ENCODE measurements around the gene DNAJB6.

The DNAJB6 gene

GRCh38 chr7:157306846-157307838 lies 29.7 kb upstream of the DNAJB6 start:
- no peak for TF ChIP-seq CTCF (IDR thresholded peaks at IDR 0.05; ENCODE audit: low read depth, low read length, missing control alignments)
- no peak for DNase-seq (ENCODE audit: low read depth)
- no peak overlapping the region for H3K4me3 ChIP-seq (ENCODE audit: low read depth, low read length)

GRCh38 chr7:157309988-157310668 lies 26.7 kb upstream of the DNAJB6 start:
- no peak for DNase-seq (ENCODE audit: low read depth)
- no peak overlapping the region for H3K4me3 ChIP-seq (ENCODE audit: low read depth, low read length)
- TF ChIP-seq CTCF (IDR thresholded peaks at IDR 0.05; ENCODE audit: low read depth, low read length, missing control alignments) = no peak

DNA sequence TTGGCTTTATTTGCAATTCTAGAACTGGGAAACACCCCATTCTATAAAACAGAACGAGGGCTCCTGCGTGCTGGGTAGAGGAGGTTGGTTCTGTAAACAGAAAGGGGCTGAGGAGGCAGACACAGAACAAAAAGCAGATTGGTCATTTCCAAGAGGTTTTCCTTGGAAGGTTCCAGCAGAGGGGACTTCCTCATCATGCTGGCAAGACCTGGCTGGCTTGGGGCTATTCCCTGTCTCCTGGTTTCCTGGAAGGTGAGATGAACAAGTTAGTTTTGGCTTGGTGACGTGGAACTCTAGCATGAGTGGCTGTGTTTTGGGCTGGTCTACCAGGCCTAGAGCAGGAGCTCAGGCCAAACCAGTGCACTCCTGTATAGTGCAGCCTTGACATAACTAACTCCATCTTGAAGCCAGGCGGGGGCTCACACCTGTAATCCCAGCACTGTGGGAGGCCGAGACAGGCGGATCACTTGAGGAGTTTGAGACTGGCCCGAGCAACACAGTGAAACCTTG lies 26.1 kb upstream of the DNAJB6 start:
- DNase-seq (ENCODE audit: low read depth) = no peak
- H3K4me3 ChIP-seq (ENCODE audit: low read depth, low read length) = no peak overlapping the region
- no peak for TF ChIP-seq CTCF (IDR thresholded peaks at IDR 0.05; ENCODE audit: low read depth, low read length, missing control alignments)

DNA sequence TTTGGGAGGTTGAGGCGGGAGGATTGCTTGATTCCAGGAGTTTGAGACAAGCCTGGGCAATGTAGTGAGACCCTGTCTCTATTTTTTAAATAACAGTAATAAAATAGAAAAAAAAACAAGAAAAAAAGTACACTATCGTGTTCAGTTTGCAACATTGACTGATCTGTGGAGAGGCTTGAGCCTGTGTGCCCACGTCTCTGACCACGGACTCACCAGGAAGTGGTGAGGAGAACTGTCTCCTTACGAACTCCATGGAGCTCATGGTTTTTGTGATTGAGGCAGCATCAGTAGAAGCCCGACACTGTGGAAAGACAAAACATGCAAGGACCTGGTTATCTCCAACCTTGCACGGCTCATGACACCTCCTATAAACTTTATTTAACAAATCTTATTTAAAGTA lies 23.9 kb upstream of the DNAJB6 start:
- H3K4me3 ChIP-seq (ENCODE audit: low read depth, low read length) = no peak overlapping the region
- DNase-seq (ENCODE audit: low read depth) = no peak
- no peak for TF ChIP-seq CTCF (IDR thresholded peaks at IDR 0.05; ENCODE audit: low read depth, low read length, missing control alignments)

DNA sequence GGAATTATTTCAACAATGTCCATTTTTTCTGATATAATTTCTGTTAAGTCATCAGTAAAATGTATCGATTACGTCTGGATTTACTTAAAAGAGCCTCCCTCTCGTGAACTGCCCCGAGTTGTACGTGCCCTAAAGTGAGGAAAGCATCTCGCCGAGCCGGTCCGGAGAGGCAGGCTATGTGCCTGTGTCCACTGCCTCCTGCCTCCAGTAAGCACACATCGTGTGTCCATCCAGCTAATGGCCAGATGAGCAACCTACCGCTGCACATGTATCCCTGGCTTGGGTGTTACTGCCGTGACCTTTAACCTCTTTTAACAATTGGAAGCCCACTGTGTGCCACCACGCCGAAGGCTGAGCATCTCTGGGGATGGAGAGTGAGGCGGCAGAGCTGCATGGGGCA lies 23.2 kb upstream of the DNAJB6 start:
- no peak for TF ChIP-seq CTCF (IDR thresholded peaks at IDR 0.05; ENCODE audit: low read depth, low read length, missing control alignments)
- DNase-seq (ENCODE audit: low read depth) = no peak

GRCh38 chr7:157318015-157318706 lies 18.6 kb upstream of the DNAJB6 start:
- TF ChIP-seq CTCF (IDR thresholded peaks at IDR 0.05; ENCODE audit: low read depth, low read length, missing control alignments) = no peak
- DNase-seq (ENCODE audit: low read depth) = no peak
- H3K4me3 ChIP-seq (ENCODE audit: low read depth, low read length) = no peak overlapping the region

More for the DNA sequence above, 23.2 kb upstream of the DNAJB6 start:
- H3K4me3 ChIP-seq (ENCODE audit: low read depth, low read length) = no peak overlapping the region
